HepG2 (cell line): ENCODE data around the gene EEF1AKMT3. TPM values are rescaled to one million over a fixed set of nuclear protein-coding genes. Genes with fewer than 3 reads are reported as not detected.

Experiments
- HNF4G ChIP-seq, 2 experiments: sonication (generic) in 1 of 2; formaldehyde crosslinking in 1 of 2; IDR thresholded peaks; 2 replicates each; pipeline versions ENCODE4 v1.4.0 to v1.6.1; 2011 to 2020; ENCODE audit warnings: borderline replicate concordance in 2 of 2, low read depth in 2 of 2, mild to moderate bottlenecking in 2 of 2, low read length in 1 of 2, missing genetic modification reagents in 1 of 2, moderate library complexity in 1 of 2
- KDM2A ChIP-seq: sonication (generic); formaldehyde crosslinking; IDR thresholded peaks from 2 replicates; pipeline ENCODE4 v1.4.0; 2020; ENCODE audit warnings: low read depth, missing genetic modification reagents, borderline replicate concordance
- PHF20 ChIP-seq: sonication (generic); formaldehyde crosslinking; IDR thresholded peaks from 2 replicates; pipeline ENCODE4 v1.5.0; 2020; ENCODE audit warnings: mild to moderate bottlenecking, missing genetic modification reagents
- RBM39 ChIP-seq: fragments of 200-400 bp; formaldehyde crosslinking; IDR thresholded peaks from one replicate; pipeline ENCODE4 v1.6.1; 2018; ENCODE audit warnings: antibody characterized with exemption, mild to moderate bottlenecking, low read depth, low read length; ENCODE audit not compliant: poor library complexity, severe bottlenecking
- SAP130 ChIP-seq: IDR thresholded peaks from 2 replicates; pipeline ENCODE4 v1.6.1; 2016; ENCODE audit warnings: low read depth
- SMAD9 ChIP-seq: sonication (generic); formaldehyde crosslinking; IDR thresholded peaks from 2 replicates; pipeline ENCODE4 v1.5.1; 2020; ENCODE audit warnings: mild to moderate bottlenecking, missing genetic modification reagents
- THYN1 ChIP-seq: sonication (generic); formaldehyde crosslinking; IDR thresholded peaks from 2 replicates; pipeline ENCODE4 v1.8.1; 2023; ENCODE audit warnings: low read depth, mild to moderate bottlenecking, moderate library complexity, missing genetic modification reagents, borderline replicate concordance
- polyA plus RNA-seq, 8 experiments: library from polyadenylated mRNA; depleted of rRNA in 3 of 8; stranded (reverse) in 7 of 8; unstranded in 1 of 8; fragments of >200 nt; fragmentation: Illumina TruSeq in 4 of 8; extraction: Trizol in 4 of 8; gene quantifications; 2 replicates each; pipeline versions ENCODE4 v1.2.1 to v1.2.3, GENCODE V29; 2011 to 2016; ENCODE audit warnings: low read depth in 4 of 8, missing spikeins in 1 of 8, mixed read lengths in 1 of 8; ENCODE audit not compliant: insufficient read depth in 1 of 8
- total RNA-seq, 5 experiments: library from RNA; depleted of rRNA; stranded (reverse); fragments of >200 nt; fragmentation: Illumina TruSeq; extraction: Trizol; gene quantifications; 2 replicates each; pipeline ENCODE4 v1.2.3, GENCODE V29; 2016; ENCODE audit warnings: low read depth in 1 of 5
- TF ChIP-seq, protein P1 (sequence below): fragments of 450-650 bp; IDR thresholded peaks from 2 replicates; pipeline ENCODE4 v1.6.1; 2016
- TF ChIP-seq, protein P2 (sequence below): sonication (generic); formaldehyde crosslinking; conservative IDR thresholded peaks from 2 replicates; pipeline ENCODE4 v1.8.0; 2022; ENCODE audit warnings: low read depth, missing genetic modification reagents
- TF ChIP-seq, protein P3 (sequence below), 2 experiments: fragments of 450-650 bp in 1 of 2; sonication (generic) in 1 of 2; formaldehyde crosslinking in 1 of 2; IDR thresholded peaks; 2 replicates each; pipeline versions ENCODE4 v1.6.1 to v1.8.0; 2016 to 2022; ENCODE audit warnings: antibody characterized with exemption in 1 of 2, mild to moderate bottlenecking in 1 of 2, missing genetic modification reagents in 1 of 2
- TF ChIP-seq, protein P4 (sequence below): sonication (generic); formaldehyde crosslinking; IDR thresholded peaks from 2 replicates; pipeline ENCODE4 v1.4.0; 2020; ENCODE audit warnings: missing genetic modification reagents, borderline replicate concordance

Gene EEF1AKMT3
- total and polyA plus RNA-seq, 2 of the 13 experiments (the other 11 are each of a cell fraction or from before 2014, with no cell fraction given), result 4.7 to 11.4 TPM

DNA sequence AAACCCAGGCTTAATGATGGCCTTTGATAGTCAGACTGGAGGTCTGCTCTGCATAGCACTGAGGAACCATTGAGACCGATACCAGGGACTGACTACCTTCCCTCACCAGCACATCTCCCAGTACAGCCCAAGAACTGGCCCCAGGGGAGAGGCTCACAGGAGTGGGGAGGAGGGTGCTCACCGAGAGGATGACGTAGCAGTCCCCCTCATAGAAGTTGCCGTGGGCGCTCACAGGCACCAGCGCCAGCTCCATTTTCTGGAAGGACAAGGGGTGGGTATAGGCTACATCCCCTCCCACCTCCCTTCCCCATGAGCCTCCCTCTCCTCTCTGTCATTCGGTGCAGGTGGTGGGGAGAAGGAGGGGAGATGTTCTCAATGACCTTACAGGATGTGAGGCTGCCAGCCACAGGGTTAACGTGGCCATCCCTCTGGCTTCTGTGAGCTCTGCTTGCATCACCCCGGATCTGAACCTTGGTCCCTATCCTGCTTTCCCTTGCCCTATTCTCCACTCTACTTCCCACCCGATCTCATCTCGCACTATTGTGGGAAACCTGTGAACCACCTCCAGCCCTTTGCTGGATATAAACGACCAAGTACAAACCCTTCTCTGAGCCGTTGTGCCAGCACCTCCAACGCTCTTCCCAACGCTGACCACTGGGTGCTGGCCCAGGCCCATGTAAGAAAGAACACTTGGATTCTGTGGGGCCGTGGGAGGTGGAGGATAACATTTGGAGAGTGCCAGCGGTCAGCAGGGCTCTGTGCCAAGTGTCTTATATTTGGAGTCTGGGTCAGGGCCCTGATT, 41.8 kb downstream of the EEF1AKMT3 start (continued):
- TF ChIP-seq, protein P1, sequence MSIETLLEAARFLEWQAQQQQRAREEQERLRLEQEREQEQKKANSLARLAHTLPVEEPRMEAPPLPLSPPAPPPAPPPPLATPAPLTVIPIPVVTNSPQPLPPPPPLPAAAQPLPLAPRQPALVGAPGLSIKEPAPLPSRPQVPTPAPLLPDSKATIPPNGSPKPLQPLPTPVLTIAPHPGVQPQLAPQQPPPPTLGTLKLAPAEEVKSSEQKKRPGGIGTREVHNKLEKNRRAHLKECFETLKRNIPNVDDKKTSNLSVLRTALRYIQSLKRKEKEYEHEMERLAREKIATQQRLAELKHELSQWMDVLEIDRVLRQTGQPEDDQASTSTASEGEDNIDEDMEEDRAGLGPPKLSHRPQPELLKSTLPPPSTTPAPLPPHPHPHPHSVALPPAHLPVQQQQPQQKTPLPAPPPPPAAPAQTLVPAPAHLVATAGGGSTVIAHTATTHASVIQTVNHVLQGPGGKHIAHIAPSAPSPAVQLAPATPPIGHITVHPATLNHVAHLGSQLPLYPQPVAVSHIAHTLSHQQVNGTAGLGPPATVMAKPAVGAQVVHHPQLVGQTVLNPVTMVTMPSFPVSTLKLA, result no peak
- TF ChIP-seq KDM2A (peak; percentile 33; the same call in 1 of the 2 replicates), RBM39 (no peak), PHF20 (CRISPR knock-in tag) (no peak), HNF4G (IDR thresholded peaks at IDR 0.05; ENCODE audit: borderline replicate concordance, low read depth, low read length) (peak; percentile 82), HNF4G (CRISPR knock-in tag; IDR thresholded peaks at IDR 0.05; ENCODE audit: borderline replicate concordance, low read depth) (0 out of 2 replicates have a peak, but pooled peaks have one; percentile 46), SAP130 (peak; percentile 62), SMAD9 (CRISPR knock-in tag) (no peak), THYN1 (CRISPR knock-in tag) (no peak)
- TF ChIP-seq, protein P2, sequence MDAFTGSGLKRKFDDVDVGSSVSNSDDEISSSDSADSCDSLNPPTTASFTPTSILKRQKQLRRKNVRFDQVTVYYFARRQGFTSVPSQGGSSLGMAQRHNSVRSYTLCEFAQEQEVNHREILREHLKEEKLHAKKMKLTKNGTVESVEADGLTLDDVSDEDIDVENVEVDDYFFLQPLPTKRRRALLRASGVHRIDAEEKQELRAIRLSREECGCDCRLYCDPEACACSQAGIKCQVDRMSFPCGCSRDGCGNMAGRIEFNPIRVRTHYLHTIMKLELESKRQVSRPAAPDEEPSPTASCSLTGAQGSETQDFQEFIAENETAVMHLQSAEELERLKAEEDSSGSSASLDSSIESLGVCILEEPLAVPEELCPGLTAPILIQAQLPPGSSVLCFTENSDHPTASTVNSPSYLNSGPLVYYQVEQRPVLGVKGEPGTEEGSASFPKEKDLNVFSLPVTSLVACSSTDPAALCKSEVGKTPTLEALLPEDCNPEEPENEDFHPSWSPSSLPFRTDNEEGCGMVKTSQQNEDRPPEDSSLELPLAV (CRISPR knock-in tag), result no peak
- TF ChIP-seq, protein P3, sequence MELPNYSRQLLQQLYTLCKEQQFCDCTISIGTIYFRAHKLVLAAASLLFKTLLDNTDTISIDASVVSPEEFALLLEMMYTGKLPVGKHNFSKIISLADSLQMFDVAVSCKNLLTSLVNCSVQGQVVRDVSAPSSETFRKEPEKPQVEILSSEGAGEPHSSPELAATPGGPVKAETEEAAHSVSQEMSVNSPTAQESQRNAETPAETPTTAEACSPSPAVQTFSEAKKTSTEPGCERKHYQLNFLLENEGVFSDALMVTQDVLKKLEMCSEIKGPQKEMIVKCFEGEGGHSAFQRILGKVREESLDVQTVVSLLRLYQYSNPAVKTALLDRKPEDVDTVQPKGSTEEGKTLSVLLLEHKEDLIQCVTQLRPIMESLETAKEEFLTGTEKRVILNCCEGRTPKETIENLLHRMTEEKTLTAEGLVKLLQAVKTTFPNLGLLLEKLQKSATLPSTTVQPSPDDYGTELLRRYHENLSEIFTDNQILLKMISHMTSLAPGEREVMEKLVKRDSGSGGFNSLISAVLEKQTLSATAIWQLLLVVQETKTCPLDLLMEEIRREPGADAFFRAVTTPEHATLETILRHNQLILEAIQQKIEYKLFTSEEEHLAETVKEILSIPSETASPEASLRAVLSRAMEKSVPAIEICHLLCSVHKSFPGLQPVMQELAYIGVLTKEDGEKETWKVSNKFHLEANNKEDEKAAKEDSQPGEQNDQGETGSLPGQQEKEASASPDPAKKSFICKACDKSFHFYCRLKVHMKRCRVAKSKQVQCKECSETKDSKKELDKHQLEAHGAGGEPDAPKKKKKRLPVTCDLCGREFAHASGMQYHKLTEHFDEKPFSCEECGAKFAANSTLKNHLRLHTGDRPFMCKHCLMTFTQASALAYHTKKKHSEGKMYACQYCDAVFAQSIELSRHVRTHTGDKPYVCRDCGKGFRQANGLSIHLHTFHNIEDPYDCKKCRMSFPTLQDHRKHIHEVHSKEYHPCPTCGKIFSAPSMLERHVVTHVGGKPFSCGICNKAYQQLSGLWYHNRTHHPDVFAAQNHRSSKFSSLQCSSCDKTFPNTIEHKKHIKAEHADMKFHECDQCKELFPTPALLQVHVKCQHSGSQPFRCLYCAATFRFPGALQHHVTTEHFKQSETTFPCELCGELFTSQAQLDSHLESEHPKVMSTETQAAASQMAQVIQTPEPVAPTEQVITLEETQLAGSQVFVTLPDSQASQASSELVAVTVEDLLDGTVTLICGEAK (IDR thresholded peaks at IDR 0.05), result no peak
- TF ChIP-seq, protein P3 (CRISPR knock-in tag; IDR thresholded peaks at IDR 0.05), result no peak
- TF ChIP-seq, protein P4, sequence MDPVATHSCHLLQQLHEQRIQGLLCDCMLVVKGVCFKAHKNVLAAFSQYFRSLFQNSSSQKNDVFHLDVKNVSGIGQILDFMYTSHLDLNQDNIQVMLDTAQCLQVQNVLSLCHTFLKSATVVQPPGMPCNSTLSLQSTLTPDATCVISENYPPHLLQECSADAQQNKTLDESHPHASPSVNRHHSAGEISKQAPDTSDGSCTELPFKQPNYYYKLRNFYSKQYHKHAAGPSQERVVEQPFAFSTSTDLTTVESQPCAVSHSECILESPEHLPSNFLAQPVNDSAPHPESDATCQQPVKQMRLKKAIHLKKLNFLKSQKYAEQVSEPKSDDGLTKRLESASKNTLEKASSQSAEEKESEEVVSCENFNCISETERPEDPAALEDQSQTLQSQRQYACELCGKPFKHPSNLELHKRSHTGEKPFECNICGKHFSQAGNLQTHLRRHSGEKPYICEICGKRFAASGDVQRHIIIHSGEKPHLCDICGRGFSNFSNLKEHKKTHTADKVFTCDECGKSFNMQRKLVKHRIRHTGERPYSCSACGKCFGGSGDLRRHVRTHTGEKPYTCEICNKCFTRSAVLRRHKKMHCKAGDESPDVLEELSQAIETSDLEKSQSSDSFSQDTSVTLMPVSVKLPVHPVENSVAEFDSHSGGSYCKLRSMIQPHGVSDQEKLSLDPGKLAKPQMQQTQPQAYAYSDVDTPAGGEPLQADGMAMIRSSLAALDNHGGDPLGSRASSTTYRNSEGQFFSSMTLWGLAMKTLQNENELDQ (CRISPR knock-in tag), result no peak
